K562 (cell line): ENCODE measurements around the gene EEF1A2. TPM values are rescaled to one million over a fixed set of nuclear protein-coding genes. Genes with fewer than 3 reads are reported as not detected.

Experiments
- ATAC-seq: fragments of 200-7000 bp; cut with Tn5 transposase; 3 replicates; pipeline ENCODE4 v1.9.1; 2020; ENCODE audit warnings: moderate library complexity
- BruUV-seq: library from RNA; stranded (reverse); fragments of 400-500 nt; replicated peaks from 2 replicates; lab custom pipeline; 2021; lab: Mats Ljungman, UMichigan
- CTCF ChIA-PET: fragments of 300-600 bp; formaldehyde crosslinking; extraction: SDS; loops from one replicate; lab custom pipeline; 2021; ENCODE audit warnings: low intra/inter-chr PET ratio; lab: Yijun Ruan, JAX
- POLR2A ChIA-PET: fragments of 300-600, 350-650 bp; sonication (Branson Sonifier 250); formaldehyde crosslinking; extraction: SDS; loops from one replicate; lab custom pipeline; 2021; ENCODE audit warnings: antibody characterized with exemption, inconsistent platforms; lab: Yijun Ruan, JAX
- DNase-seq, 4 experiments: peaks; one replicate each; pipeline versions ENCODE4 v3.0.0 to v3.0.0-alpha.2; 2011 to 2018; ENCODE audit warnings: low spot score in 3 of 4, mixed read lengths in 3 of 4; ENCODE audit errors: extremely low read depth in 1 of 4
- FAIRE-seq: peaks from 2 replicates; lab custom pipeline; 2011; peaks lifted over from hg19 to GRCh38; lab: Jason Lieb, UNC
- H2AFZ ChIP-seq: 2 replicates; pipeline ENCODE4 v1.6.0; 2011; ENCODE audit warnings: low read depth, low read length, control low read depth, inconsistent platforms
- H3K27ac ChIP-seq: fragments of 200-600 bp; 3 replicates; pipeline ENCODE4 v1.8.0; 2011; ENCODE audit warnings: low read depth, mild to moderate bottlenecking, control low read depth, inconsistent platforms, low read length, moderate library complexity, mixed read lengths; ENCODE audit errors: extremely low read depth
- H3K27me3 ChIP-seq, 2 experiments: fragments of 300-600 bp in 1 of 2; 2 replicates in 1 of 2; 3 replicates in 1 of 2; pipeline versions ENCODE4 v1.6.0 to v1.8.0; 2011; ENCODE audit warnings: inconsistent platforms in 2 of 2, low read length in 2 of 2, mild to moderate bottlenecking in 1 of 2, mixed read lengths in 1 of 2, moderate library complexity in 1 of 2; ENCODE audit not compliant: control insufficient read depth in 2 of 2, insufficient read depth in 2 of 2
- H3K36me3 ChIP-seq: fragments of 300-600 bp; 3 replicates; pipeline ENCODE4 v1.8.0; 2011; ENCODE audit warnings: mild to moderate bottlenecking, low read length, inconsistent platforms; ENCODE audit not compliant: control insufficient read depth, insufficient read depth
- H3K4me1 ChIP-seq, 2 experiments: fragments of 200-600 bp in 1 of 2; replicated peaks in 1 of 2; 2 replicates in 1 of 2; 3 replicates in 1 of 2; pipeline versions ENCODE4 v1.5.1 to v1.8.0; 2011; ENCODE audit warnings: inconsistent platforms in 2 of 2, low read length in 2 of 2, mild to moderate bottlenecking in 1 of 2, mixed read lengths in 1 of 2, moderate library complexity in 1 of 2; ENCODE audit not compliant: control insufficient read depth in 2 of 2, insufficient read depth in 2 of 2
- H3K4me2 ChIP-seq: 2 replicates; pipeline ENCODE4 v1.6.1; 2011; ENCODE audit warnings: low read length, control low read depth, inconsistent platforms, mixed read lengths; ENCODE audit not compliant: insufficient read depth
- H3K4me3 ChIP-seq: fragments of 200-600 bp; sonication (generic), shearing (Covaris generic); 2 replicates; pipeline ENCODE4 v1.5.1; 2016; ENCODE audit warnings: control low read depth, inconsistent platforms
- H3K79me2 ChIP-seq: fragments of 200-600 bp; 3 replicates; pipeline ENCODE4 v1.8.0; 2011; ENCODE audit warnings: low read length, inconsistent platforms; ENCODE audit not compliant: control insufficient read depth, insufficient read depth
- H3K9ac ChIP-seq, 2 experiments: 2 replicates each; pipeline versions ENCODE4 v1.6.0 to v1.6.1; 2011; ENCODE audit warnings: low read depth in 2 of 2, low read length in 2 of 2, control low read depth in 1 of 2, inconsistent platforms in 1 of 2, mild to moderate bottlenecking in 1 of 2, mixed read lengths in 1 of 2; ENCODE audit not compliant: insufficient read depth in 1 of 2
- H3K9me1 ChIP-seq: one replicate; pipeline ENCODE4 v1.6.0; 2011; ENCODE audit warnings: inconsistent platforms, mild to moderate bottlenecking, low read length, moderate library complexity; ENCODE audit not compliant: control insufficient read depth, insufficient read depth
- H3K9me3 ChIP-seq: replicated peaks from 2 replicates; pipeline ENCODE4 v1.5.1; 2011; ENCODE audit warnings: low read depth, low read length, inconsistent platforms; ENCODE audit not compliant: control insufficient read depth, insufficient read depth
- H4K20me1 ChIP-seq: replicated peaks from 2 replicates; pipeline ENCODE4 v1.6.1; 2011; ENCODE audit warnings: low read length, inconsistent platforms, mixed read lengths; ENCODE audit not compliant: control insufficient read depth, insufficient read depth
- ARHGAP35 ChIP-seq: fragments of 450-650 bp; IDR thresholded peaks from 2 replicates; pipeline ENCODE4 v1.6.1; 2018; ENCODE audit not compliant: partially characterized antibody
- CTCF ChIP-seq, 3 experiments: IDR thresholded peaks in 2 of 3; conservative IDR thresholded peaks in 1 of 3; 2 replicates each; pipeline ENCODE4 v1.5.1; 2011 to 2012; ENCODE audit warnings: low read length in 3 of 3, mild to moderate bottlenecking in 3 of 3, control low read depth in 2 of 3, improper control_type of control experiment in 1 of 3, inconsistent platforms in 1 of 3, low read depth in 1 of 3, mixed read lengths in 1 of 3, moderate library complexity in 1 of 3; ENCODE audit not compliant: insufficient read depth in 2 of 3
- ESRRA ChIP-seq: fragments of 450-650 bp; IDR thresholded peaks from 2 replicates; pipeline ENCODE4 v1.6.1; 2014; ENCODE audit warnings: low read depth, mild to moderate bottlenecking, moderate library complexity, borderline replicate concordance
- HSF4 ChIP-seq: fragments of 250-450 bp; sonication (Bioruptor Pico); IDR thresholded peaks from 2 replicates; pipeline ENCODE4 v2.1.2; 2022; ENCODE audit warnings: mild to moderate bottlenecking, moderate library complexity, borderline replicate concordance
- KAT2B ChIP-seq: IDR thresholded peaks from one replicate; pipeline ENCODE4 v1.6.1; 2012; ENCODE audit warnings: low read depth, mild to moderate bottlenecking, control low read depth, inconsistent platforms, low read length, moderate library complexity
- MNT ChIP-seq, 2 experiments: fragments of 450-650 bp; conservative IDR thresholded peaks; 2 replicates each; pipeline ENCODE4 v1.6.1; 2017; ENCODE audit warnings: mild to moderate bottlenecking in 2 of 2, moderate library complexity in 2 of 2
- NCOA1 ChIP-seq: fragments of 450-650 bp; IDR thresholded peaks from 2 replicates; pipeline ENCODE4 v1.6.1; 2016; ENCODE audit warnings: low read depth
- POLR2B ChIP-seq: fragments of 450-650 bp; IDR thresholded peaks from 2 replicates; pipeline ENCODE4 v1.6.1; 2018; ENCODE audit warnings: low read depth; ENCODE audit not compliant: partially characterized antibody
- TRIM24 ChIP-seq, 2 experiments: fragments of 450-650 bp; IDR thresholded peaks; 2 replicates each; pipeline ENCODE4 v1.6.1; 2016
- ZBTB11 ChIP-seq, 3 experiments: fragments of 200-800 bp in 1 of 3; fragments of 250-450 bp in 1 of 3; fragments of 450-650 bp in 1 of 3; sonication (Bioruptor Pico) in 1 of 3; sonication (Bioruptor generic) in 1 of 3; formaldehyde crosslinking in 1 of 3; IDR thresholded peaks; 2 replicates each; pipeline versions ENCODE4 v1.6.1 to v1.8.0; 2016 to 2022; ENCODE audit warnings: mild to moderate bottlenecking in 2 of 3, missing genetic modification characterization in 2 of 3, missing compliant biosample characterization in 1 of 3, moderate library complexity in 1 of 3
- ZFP1 ChIP-seq: fragments of 450-650 bp; formaldehyde crosslinking; IDR thresholded peaks from 2 replicates; pipeline ENCODE4 v1.4.0; 2020; ENCODE audit warnings: mild to moderate bottlenecking, mixed read lengths
- ZNF778 ChIP-seq: fragments of 450-650 bp; formaldehyde crosslinking; IDR thresholded peaks from 2 replicates; pipeline ENCODE4 v1.4.0; 2020; ENCODE audit warnings: mild to moderate bottlenecking, moderate library complexity
- WGBS: fragments of 100-300 bp; shearing (Covaris generic); methylation state at CpG from one replicate; pipeline ENCODE4 v1.1.6; 2016; ENCODE audit warnings: low coverage, mixed read lengths; ENCODE audit not compliant: insufficient coverage; ENCODE audit errors: missing lambda C conversion rate; 5-methylcytosine and 5-hydroxymethylcytosine counted together
- in situ Hi-C: fragments of 300-500 bp; cut with MboI; formaldehyde crosslinking; loops from 4 replicates; pipeline ENCODE4 v1.15.0; 2018; ENCODE audit warnings: inconsistent platforms, mixed read lengths
- intact Hi-C: fragments of 100-400 bp; cut with micrococcal nuclease; formaldehyde crosslinking; loops from 2 replicates; pipeline ENCODE4 v1.14.2; 2022
- polyA plus RNA-seq, 8 experiments: library from polyadenylated mRNA; depleted of rRNA in 4 of 8; stranded (reverse) in 5 of 8; unstranded in 3 of 8; fragments of >200 nt; fragmentation: Nextera tagmentation in 2 of 8; fragmentation: Illumina TruSeq in 1 of 8; extraction: Ambion mirVana in 2 of 8; extraction: Trizol in 1 of 8; gene quantifications; 2 replicates each; pipeline versions ENCODE4 v1.2.1 to v1.2.3, GENCODE V29; 2011 to 2014; ENCODE audit warnings: inconsistent platforms in 1 of 8, missing spikeins in 1 of 8
- total RNA-seq, 7 experiments: library from RNA; depleted of rRNA in 6 of 7; stranded (reverse); fragments of >200 nt in 6 of 7; fragmentation: Illumina TruSeq in 2 of 7; extraction: Trizol in 2 of 7; gene quantifications; 2 replicates each; pipeline versions ENCODE4 v1.2.1 to v1.2.3, GENCODE V29; 2011 to 2021; ENCODE audit warnings: low replicate concordance in 1 of 7

Gene EEF1A2
- total and polyA plus RNA-seq, 9 of the 15 experiments (the other 6 are each of a cell fraction or from before 2014, with no cell fraction given): 0.04 to 29.6 (median 11.5) TPM

- Histone ChIP-seq H3K9me1 (no peaks in the 10 kb centered on the region), H3K9me3 (no peaks in the 10 kb centered on the region), H3K4me3 (no peak overlapping the region), H3K9ac (peak overlapping the region in 1 of 2 experiments; percentile 86; a peak in 2 of 4 replicates), H4K20me1 (peaks cover 3% of the 10 kb centered on the region), H2AFZ (peak overlapping the region; percentile 92; the same call in 1 of the 2 replicates), H3K79me2 (no peaks in the 10 kb centered on the region), H3K27me3 (peaks cover 0 to 26% of the 10 kb centered on the region in 2 experiments; a peak in 2 of 5 replicates), H3K36me3 (no peaks in the 10 kb centered on the region), H3K4me2 (peak overlapping the region; percentile 53), H3K27ac (no peak overlapping the region), H3K4me1 (peaks cover 6 to 94% of the 10 kb centered on the region in 2 experiments; a peak in 4 of 5 replicates)
- no TSS peak for BruUV-seq
- in situ Hi-C loops: no loop called here
- intact Hi-C loops: loop anchor here (2.0 to 10.0 kb wide), 4 partner anchors 116 to 499 kb away; partner anchors contain the start of genes ARFRP1, C20orf204, RTEL1 and STMN3
- WGBS: 53% methylated on average over 15 of the region's 27 CpGs
- ChIA-PET POLR2A (interaction anchor here (0.5 to 1.3 kb wide), 10 partner anchors 10 to 442 kb away, joined by 3 to 5 read pairs (median 3); partner anchors contain the start of genes DNAJC5 and PRPF6), CTCF (interaction anchor here (0.6 to 3.4 kb wide), 6 partner anchors 272 to 747 kb away, joined by 3 to 25 read pairs (median 4); no protein-coding TSS in a partner anchor)
- DNase-seq: peak in 2 of 4 experiments; percentile 74 to 89
- FAIRE-seq: peak; percentile 87
- ATAC-seq: peak; percentile 80
- TF ChIP-seq ZNF778 (CRISPR knock-in tag) (no peak), ESRRA (no peak), POLR2B (no peak), ZBTB11 (CRISPR knock-in tag; IDR thresholded peaks at IDR 0.05) (peak in 1 of 3 experiments; percentile 57; a peak in 2 of 6 replicates), ZFP1 (CRISPR knock-in tag) (no peak), MNT (conservative IDR thresholded peaks at IDR 0.05) (0 out of 4 replicates have a peak, but pooled peaks of 1 of the 2 experiments have one; percentile 10), HSF4 (CRISPR knock-in tag) (no peak), TRIM24 (IDR thresholded peaks at IDR 0.05) (no peak), KAT2B (no peak), CTCF (IDR thresholded peaks at IDR 0.05 in 2 of 3, conservative IDR thresholded peaks at IDR 0.05 in 1 of 3; ENCODE audit: insufficient read depth in 2 of 3, low read depth in 1 of 3, low read length in 3 of 3) (peak in 2 of 3 experiments; percentile 22 to 41; a peak in 3 of 6 replicates), NCOA1 (no peak), ARHGAP35 (no peak)
These were observed 39.6 kb upstream of the EEF1A2 start for GRCh38 chr20:63538204-63539091.
